ENCODE measurements around the gene PLXNA4.

DNA sequence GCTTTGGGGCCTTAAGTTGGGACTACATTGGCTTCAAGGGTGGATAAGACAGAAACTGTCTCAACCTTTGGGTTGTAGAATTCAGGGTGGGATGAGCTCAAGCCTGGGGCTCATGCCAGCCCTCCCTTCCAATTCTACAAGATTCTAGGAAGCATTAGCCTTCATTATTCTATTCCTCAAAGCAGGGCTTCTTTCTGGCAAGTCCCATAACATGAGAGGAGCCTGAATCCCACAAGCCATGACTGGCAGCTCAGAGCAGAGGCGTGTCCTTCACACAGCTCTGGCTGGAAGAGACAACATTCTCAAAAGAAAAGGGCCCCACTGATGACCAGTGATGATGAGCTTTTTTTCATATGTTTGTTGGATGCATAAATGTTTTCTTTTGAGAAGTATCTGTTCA, 187.6 kb downstream of the PLXNA4 start:
- TF ChIP-seq CTCF (IDR thresholded peaks at IDR 0.05; ENCODE audit: insufficient read depth, low read length, poor library complexity, severe bottlenecking) (no peak), EZH2phosphoT487 (conservative IDR thresholded peaks at IDR 0.05; ENCODE audit: low read length) (no peak)
